ENCODE results near the gene KPNB1. TPM values are rescaled to one million over a fixed set of nuclear protein-coding genes. Genes with fewer than 3 reads are reported as not detected.

The KPNB1 gene
- polyA plus RNA-seq, 1 experiment: 212 TPM

DNA sequence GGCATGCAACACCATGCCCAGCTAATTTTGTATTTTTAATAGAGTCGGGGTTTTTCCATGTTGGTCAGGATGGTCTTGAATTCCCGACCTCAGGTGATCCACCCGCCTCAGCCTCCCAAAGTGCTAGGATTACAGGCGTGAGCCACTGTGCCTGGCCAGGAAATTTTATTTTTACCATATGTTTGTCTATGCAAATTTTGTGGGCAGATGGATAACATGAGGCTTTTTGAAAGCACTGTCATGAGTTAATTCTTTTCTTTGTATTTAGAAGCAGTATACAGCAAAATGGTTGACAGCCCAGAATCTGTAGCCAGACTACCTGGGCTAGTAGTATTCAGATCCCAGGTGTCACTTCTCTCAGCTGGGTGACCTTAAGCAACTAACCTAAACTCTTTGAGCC is 8.5 kb upstream of the KPNB1 start:
- H3K27me3 ChIP-seq (ENCODE audit: control insufficient read depth, insufficient read depth, low read length): no peaks in the 10 kb centered on the region
- TF ChIP-seq, protein P1, sequence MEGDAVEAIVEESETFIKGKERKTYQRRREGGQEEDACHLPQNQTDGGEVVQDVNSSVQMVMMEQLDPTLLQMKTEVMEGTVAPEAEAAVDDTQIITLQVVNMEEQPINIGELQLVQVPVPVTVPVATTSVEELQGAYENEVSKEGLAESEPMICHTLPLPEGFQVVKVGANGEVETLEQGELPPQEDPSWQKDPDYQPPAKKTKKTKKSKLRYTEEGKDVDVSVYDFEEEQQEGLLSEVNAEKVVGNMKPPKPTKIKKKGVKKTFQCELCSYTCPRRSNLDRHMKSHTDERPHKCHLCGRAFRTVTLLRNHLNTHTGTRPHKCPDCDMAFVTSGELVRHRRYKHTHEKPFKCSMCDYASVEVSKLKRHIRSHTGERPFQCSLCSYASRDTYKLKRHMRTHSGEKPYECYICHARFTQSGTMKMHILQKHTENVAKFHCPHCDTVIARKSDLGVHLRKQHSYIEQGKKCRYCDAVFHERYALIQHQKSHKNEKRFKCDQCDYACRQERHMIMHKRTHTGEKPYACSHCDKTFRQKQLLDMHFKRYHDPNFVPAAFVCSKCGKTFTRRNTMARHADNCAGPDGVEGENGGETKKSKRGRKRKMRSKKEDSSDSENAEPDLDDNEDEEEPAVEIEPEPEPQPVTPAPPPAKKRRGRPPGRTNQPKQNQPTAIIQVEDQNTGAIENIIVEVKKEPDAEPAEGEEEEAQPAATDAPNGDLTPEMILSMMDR (IDR thresholded peaks at IDR 0.05; ENCODE audit: low read depth, low read length): no peak
- POLR2A ChIA-PET: no interaction called here
- DNase-seq (ENCODE audit: low read depth, low spot score): no peak
- CTCF ChIA-PET: no interaction called here
- H3K9me3 ChIP-seq (ENCODE audit: control insufficient read depth, insufficient read depth, low read length): no peaks in the 10 kb centered on the region
- H3K27ac ChIP-seq (ENCODE audit: low read depth, low read length): no peak overlapping the region
- no peak overlapping the region for H3K4me3 ChIP-seq (ENCODE audit: low read depth, low read length)

DNA sequence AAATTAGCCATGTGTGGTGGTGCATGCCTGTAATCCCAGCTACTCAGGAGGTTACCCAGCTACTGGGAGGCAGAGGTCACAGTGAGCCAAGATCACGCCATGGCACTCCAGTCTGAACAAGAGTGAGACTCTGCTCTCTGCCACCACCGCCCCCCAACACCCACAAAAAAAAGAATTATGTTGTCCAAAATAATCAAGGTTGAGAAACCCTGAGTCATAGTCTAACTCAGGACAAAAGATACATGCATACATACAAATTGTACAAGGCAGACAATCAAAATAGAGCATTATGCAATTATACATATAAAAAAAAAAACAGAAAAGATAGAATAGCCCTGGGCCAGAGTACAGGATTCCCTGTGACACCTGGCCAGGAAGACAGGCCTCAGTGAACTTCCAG is 6.6 kb upstream of the KPNB1 start:
- no peaks in the 10 kb centered on the region for H3K9me3 ChIP-seq (ENCODE audit: control insufficient read depth, insufficient read depth, low read length)
- ChIA-PET POLR2A (no interaction called here), CTCF (no interaction called here)
- no peak for DNase-seq (ENCODE audit: low read depth, low spot score)
- no peak overlapping the region for H3K4me3 ChIP-seq (ENCODE audit: low read depth, low read length)
- TF ChIP-seq, protein P1 (IDR thresholded peaks at IDR 0.05; ENCODE audit: low read depth, low read length): no peak
- H3K27me3 ChIP-seq (ENCODE audit: control insufficient read depth, insufficient read depth, low read length): no peaks in the 10 kb centered on the region
- H3K27ac ChIP-seq (ENCODE audit: low read depth, low read length): no peak overlapping the region

DNA sequence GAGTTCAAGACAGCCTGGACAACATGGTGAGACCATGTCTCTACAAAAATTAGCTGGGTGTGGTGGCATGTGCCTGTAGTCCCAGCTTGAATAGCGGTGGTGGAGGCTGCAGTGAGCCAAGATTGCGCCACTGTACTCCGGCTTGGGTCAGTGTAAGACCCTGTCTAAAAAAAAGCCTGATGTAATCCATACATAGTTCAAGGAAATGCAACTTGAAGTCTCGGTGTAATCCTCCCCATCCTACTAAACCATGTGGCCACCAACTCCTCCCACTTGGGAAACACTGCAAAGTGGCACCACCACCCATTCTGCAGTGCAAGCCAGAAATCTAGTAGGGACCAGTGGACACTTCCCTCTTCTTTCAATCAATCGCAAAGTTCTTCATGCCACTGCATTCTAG is 5.4 kb upstream of the KPNB1 start:
- TF ChIP-seq, protein P1 (IDR thresholded peaks at IDR 0.05; ENCODE audit: low read depth, low read length): no peak
- ChIA-PET POLR2A (no interaction called here), CTCF (interaction anchor here (0.6 kb wide), 1 partner anchor 28 kb away, joined by 3 read pairs; no protein-coding TSS in a partner anchor)
- no peaks in the 10 kb centered on the region for H3K9me3 ChIP-seq (ENCODE audit: control insufficient read depth, insufficient read depth, low read length)
- no peak overlapping the region for H3K4me3 ChIP-seq (ENCODE audit: low read depth, low read length)
- H3K27me3 ChIP-seq (ENCODE audit: control insufficient read depth, insufficient read depth, low read length): no peaks in the 10 kb centered on the region
- H3K27ac ChIP-seq (ENCODE audit: low read depth, low read length): no peak overlapping the region
- no peak for DNase-seq (ENCODE audit: low read depth, low spot score)

DNA sequence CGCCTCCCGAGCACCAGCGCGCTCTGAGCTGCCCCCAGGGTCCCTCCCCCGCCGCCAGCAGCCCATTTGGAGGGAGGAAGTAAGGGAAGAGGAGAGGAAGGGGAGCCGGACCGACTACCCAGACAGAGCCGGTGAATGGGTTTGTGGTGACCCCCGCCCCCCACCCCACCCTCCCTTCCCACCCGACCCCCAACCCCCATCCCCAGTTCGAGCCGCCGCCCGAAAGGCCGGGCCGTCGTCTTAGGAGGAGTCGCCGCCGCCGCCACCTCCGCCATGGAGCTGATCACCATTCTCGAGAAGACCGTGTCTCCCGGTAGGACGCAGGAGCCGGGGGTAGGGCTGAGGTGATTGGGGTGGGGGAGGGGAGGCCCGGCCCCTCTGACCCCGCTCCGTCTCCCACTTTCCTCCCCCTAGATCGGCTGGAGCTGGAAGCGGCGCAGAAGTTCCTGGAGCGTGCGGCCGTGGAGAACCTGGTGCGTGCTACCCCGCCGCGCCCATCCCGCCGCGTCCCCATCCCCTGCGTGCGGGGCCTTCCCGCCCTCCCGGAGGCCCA is 329 bp downstream of the KPNB1 start:
- Histone ChIP-seq H3K9me3 (ENCODE audit: control insufficient read depth, insufficient read depth, low read length) (no peaks in the 10 kb centered on the region), H3K4me3 (ENCODE audit: low read depth, low read length) (peak overlapping the region; percentile 79), H3K27me3 (ENCODE audit: control insufficient read depth, insufficient read depth, low read length) (no peaks in the 10 kb centered on the region), H3K27ac (ENCODE audit: low read depth, low read length) (peak overlapping the region; percentile 39)
- TF ChIP-seq, protein P1 (IDR thresholded peaks at IDR 0.05; ENCODE audit: low read depth, low read length): no peak
- ChIA-PET CTCF (interaction anchor here (1.3 to 2.4 kb wide), 4 partner anchors 13 to 34 kb away, joined by 5 to 9 read pairs (median 6); no protein-coding TSS in a partner anchor), POLR2A (interaction anchor here (0.6 to 1.5 kb wide), 4 partner anchors 15 to 34 kb away, joined by 4 to 9 read pairs (median 6); no protein-coding TSS in a partner anchor)
- DNase-seq (ENCODE audit: low read depth, low spot score): no peak
